HG02798 (cell line): ENCODE measurements around the gene RHOA.
"Not testable (repeated sequence)": the region's sequence is repeated elsewhere in the genome, so short reads cannot be mapped to it uniquely, and the experiment has no call there.

Experiments
- ATAC-seq: cut with Tn5 transposase; IDR thresholded peaks from one replicate; pipeline ENCODE4 v1.9.1; 2021; ENCODE audit warnings: mild to moderate bottlenecking; ENCODE audit not compliant: unreplicated experiment, poor library complexity

The RHOA gene

GRCh38 chr3:49371946-49372345 lies 39.8 kb downstream of the RHOA start:
- no peak for ATAC-seq

GRCh38 chr3:49370585-49371290 lies 41.0 kb downstream of the RHOA start:
- no peak for ATAC-seq

- no peak for ATAC-seq
Measured at GRCh38 chr3:49362561-49362960, 49.2 kb downstream of the RHOA start.

GRCh38 chr3:49359623-49360022 lies 52.2 kb downstream of the RHOA start:
- no peak for ATAC-seq

- peak; percentile 1 for ATAC-seq
Measured at GRCh38 chr3:49358884-49359225, 52.9 kb downstream of the RHOA start.

GRCh38 chr3:49358217-49358883 lies 53.4 kb downstream of the RHOA start, which contains the start of gene GPX1:
TSS of gene GPX1 (minus strand) at chr3:49358353. CDS start at chr3:49358278, 75 bp downstream.
- ATAC-seq: peak; percentile 89

- not testable (repeated sequence) for ATAC-seq
Measured at GRCh38 chr3:49357443-49358216, 54.1 kb downstream of the RHOA start.

- ATAC-seq: not testable (repeated sequence)
Measured at GRCh38 chr3:49357095-49357442, 54.7 kb downstream of the RHOA start.

- no peak for ATAC-seq
Measured at GRCh38 chr3:49352890-49353421, 58.8 kb downstream of the RHOA start.

- ATAC-seq: no peak
Measured at GRCh38 chr3:49352281-49352680, 59.5 kb downstream of the RHOA start.

GRCh38 chr3:49351521-49352011 lies 60.2 kb downstream of the RHOA start:
- no peak for ATAC-seq

- no peak for ATAC-seq
Measured at GRCh38 chr3:49349348-49350114, 62.2 kb downstream of the RHOA start.

GRCh38 chr3:49348361-49348760 lies 63.4 kb downstream of the RHOA start:
- ATAC-seq: not testable (repeated sequence)

- no peak for ATAC-seq
Measured at GRCh38 chr3:49346797-49347251, 65.0 kb downstream of the RHOA start.

GRCh38 chr3:49343163-49343562 lies 68.6 kb downstream of the RHOA start:
- ATAC-seq: no peak

- no peak for ATAC-seq
Measured at GRCh38 chr3:49341996-49342395, 69.8 kb downstream of the RHOA start.

- ATAC-seq: peak; percentile 92
Measured at GRCh38 chr3:49339941-49340800, 71.6 kb downstream of the RHOA start, which contains the start of gene USP4. TSS of gene USP4 (minus strand) at chr3:49340053. CDS start at chr3:49340024, 29 bp downstream.

GRCh38 chr3:49339581-49339940 lies 72.2 kb downstream of the RHOA start:
- ATAC-seq: no peak
